NCI-H82 (cell line): Measurements from ENCODE around the gene FUZ.

ENCODE experiments used
- DNase-seq: peaks from one replicate; lab custom pipeline; 2025; lab: John Stamatoyannopoulos, UW

The FUZ gene

DNA sequence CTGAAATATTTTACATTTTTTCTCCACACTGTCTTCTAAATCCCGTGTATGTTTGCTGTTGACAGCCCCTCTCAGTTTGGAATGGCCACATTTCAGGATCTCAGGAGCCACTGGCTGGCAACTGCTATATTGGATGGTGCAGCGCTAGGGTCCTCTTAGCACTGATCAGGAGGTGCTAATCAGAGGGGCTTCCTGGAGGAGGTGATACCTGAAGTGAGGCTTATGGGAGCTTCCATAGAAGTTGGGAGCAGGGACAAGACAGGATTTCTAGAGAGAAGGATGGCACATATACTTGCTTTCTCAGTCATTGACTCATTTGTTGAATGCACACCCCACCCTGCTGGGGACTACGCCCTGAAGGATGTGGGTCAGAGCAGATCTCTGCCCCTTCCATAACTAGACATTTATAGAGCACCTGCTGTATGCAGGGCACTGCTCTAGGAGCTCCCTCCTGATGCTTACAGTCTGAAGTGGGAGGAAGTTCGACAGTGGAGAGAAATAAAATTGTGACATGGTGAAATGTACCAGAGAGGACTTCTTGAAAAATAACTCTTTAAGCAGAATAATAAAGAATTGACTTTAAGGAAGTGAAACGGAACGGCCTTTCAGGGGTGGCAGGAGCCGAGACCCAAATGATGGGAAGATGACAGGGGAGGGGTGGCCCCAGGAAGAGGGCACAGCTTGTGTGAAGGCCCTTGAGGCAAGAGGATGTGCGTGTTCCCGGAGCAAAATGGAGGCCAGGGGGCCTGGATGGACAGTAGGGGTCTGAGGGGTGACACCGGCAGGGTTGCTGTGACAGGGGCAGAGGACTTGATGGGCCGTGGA, 33.1 kb downstream of the FUZ start:
- DNase-seq, result no peak

DNA sequence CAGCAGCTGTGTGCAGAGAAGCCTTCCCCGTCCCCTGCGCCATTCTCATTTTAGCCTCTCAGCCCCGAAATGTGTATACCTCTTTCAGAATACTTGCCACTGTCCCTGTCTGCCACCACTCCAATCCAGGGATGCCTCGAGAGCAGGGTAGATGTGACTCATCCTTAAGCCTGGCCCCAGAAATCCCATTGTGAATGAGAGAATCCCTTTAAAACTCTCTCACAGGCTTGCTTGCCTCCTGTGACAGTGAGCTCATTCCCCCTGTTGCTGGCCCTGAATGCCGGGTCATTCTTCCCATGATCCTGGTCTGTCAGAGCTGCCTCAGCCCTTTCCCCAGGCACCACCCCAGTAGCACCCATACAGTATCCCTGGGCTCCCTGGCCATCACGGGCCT, 36.7 kb downstream of the FUZ start:
- no peak for DNase-seq

GRCh38 chr19:49775742-49776370, 37.2 kb downstream of the FUZ start:
- DNase-seq, result no peak

DNA sequence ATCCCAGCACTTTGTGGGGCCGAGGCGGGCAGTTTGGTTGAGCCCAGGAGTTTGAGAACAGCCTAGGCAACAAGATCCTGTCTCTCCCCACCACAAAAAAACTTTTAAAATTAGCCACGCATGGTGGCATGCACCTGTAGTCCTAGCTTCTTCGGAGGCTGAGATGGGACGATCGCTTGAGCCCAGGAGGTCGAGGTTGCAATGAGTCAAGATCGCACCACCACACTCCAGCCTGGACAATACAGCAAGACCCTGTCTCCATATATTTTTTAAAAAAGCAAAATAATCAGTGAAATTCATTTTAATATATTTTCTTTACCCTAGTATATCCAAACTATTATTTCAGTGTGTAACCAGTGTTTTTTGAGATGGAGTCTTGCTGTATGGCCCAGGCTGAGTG, 38.1 kb downstream of the FUZ start:
- no peak for DNase-seq

DNA sequence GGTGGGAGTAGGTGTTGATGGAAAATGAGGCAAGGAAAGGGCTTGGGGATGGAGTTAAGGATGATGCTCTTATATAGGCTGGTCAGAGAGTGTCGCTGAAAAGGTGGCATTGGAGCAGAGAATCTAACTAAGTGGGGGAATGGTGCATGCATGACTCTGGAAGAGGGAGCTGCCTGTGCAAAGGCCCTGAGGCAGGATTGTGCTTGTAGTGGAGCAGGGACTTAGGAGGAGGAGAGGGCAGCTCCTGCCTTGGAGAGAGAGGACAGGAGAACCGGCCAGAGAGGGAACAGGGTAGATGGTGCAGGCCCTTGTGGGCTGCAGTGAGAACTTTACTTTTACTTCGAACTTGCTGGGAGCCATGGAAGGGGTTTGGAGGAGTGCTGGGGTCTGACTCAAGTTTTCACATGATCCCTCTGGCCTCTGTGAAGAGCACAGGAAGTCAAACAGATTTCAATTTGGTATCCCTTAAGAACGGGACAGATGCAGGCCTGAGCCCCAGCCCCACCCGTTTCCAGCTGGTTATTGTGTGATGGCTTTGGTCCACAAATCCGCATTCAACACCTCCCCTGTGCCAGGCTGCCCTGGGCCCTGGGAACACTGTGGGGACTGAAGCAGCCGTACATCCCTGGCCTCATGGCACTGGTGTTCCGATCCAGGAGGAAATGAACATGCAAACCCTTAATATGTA, 39.3 kb downstream of the FUZ start:
- DNase-seq, result no peak

- DNase-seq, result no peak
Measured at GRCh38 chr19:49772850-49773432, 40.2 kb downstream of the FUZ start.

DNA sequence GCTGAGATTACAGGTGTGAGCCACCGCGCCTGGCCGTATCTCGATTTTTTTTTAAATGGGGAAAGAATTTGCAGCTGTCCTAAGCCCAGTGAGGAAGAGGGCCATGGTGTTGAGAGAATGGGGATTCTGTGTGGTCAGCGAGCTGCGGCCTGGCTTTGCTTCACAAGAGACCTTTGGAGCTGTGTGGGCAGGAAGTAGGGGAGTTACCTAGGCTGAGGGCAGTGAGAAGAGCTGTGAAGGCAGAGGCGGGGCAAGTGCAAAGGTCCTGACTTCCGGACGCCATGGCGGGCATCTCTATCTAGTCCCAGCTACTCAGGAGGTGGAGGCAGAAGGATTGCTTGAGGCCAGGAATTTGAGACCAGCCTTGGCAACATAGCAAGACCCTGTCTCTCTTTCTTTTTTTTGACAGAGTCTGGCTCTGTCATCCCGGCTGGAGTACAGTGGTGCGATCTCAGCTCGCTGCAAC, 41.4 kb downstream of the FUZ start:
- no peak for DNase-seq

- no peak for DNase-seq
Measured at GRCh38 chr19:49770529-49770928, 42.6 kb downstream of the FUZ start.

DNA sequence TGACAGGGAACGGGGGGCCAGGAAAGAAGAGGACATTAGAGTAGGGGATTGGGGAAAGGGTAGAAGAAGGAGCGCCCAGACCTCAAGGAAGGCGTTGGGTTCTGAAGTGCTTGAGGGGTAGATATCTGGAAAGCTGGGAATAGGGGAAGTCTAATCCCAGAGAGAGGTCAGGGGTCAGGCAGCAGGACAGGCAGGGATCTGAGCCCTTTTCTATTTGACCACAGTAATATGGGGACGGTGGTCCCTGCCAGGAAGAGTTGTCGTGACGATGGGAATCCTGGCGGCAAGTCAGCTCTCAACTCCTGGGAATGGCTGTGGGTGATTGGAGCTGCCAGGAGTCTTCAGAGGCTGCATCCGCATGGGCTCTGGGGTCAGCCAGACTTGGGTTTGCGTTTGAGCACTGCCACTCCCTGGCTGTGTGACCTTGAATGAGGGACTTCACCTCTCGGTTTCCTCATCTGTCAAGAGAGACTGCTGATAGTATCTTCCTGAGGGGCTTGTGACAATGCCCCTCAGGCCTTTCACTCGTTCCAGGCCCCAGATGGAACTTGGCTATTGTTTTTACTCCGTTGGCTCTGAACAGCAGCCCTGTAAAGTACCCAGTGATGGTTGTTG, 45.0 kb downstream of the FUZ start:
- no peak for DNase-seq

DNA sequence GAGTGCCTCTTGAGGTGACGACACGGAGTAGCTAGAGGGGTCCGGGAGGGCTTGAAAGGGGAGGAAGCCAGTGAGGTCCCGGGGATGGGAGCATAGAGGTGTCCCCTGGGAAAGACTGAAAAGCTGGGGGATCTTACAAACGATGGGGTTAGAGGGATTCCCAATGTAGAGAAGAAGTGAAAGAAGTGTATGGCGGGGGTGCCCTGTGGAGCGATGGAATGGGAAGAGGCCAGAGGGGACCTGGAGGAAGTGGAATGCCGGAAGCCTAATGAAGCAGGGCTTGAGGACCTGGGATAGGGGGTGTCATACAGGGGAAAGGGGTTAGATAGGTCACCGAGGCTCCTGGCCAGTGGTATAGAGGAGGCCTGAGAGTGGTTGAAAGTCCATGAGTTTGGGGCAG, 45.7 kb downstream of the FUZ start:
- DNase-seq, result peak; percentile 55

GRCh38 chr19:49766930-49767299, 46.2 kb downstream of the FUZ start, which contains the start of gene AP2A1:
Gene AP2A1 (plus strand): TSS chr19:49767001. CDS start chr19:49767134, 133 bp downstream.
- no peak for DNase-seq

GRCh38 chr19:49766007-49766929, 46.8 kb downstream of the FUZ start:
- DNase-seq, result peak; percentile 100

- no peak for DNase-seq
Measured at GRCh38 chr19:49764341-49764740, 48.8 kb downstream of the FUZ start.

DNA sequence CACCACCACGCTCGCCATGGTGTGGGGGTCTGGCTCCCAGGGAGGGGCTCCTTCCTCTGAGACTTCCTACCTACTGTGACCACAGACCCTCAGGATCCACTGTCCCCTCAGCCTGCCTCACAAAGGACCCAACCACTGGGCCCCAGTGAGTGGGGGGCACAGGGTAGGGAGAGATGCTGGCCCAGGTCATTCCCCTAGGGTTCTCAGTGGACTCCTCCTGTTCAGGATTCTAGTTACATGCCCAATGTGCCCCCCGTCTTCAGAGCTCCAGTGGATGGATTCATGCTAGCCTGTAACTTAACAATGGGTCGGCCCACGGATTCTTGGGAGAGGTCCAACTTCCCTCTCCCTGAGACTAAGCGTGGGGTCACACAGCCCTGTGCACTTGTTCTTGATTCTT, 49.9 kb downstream of the FUZ start, which contains the start of gene TSKS:
Gene TSKS, minus strand, starts transcription at position 77 of the 400 bp plus-strand sequence. Its CDS starts 59 bp downstream, at position 18.
- no peak for DNase-seq

DNA sequence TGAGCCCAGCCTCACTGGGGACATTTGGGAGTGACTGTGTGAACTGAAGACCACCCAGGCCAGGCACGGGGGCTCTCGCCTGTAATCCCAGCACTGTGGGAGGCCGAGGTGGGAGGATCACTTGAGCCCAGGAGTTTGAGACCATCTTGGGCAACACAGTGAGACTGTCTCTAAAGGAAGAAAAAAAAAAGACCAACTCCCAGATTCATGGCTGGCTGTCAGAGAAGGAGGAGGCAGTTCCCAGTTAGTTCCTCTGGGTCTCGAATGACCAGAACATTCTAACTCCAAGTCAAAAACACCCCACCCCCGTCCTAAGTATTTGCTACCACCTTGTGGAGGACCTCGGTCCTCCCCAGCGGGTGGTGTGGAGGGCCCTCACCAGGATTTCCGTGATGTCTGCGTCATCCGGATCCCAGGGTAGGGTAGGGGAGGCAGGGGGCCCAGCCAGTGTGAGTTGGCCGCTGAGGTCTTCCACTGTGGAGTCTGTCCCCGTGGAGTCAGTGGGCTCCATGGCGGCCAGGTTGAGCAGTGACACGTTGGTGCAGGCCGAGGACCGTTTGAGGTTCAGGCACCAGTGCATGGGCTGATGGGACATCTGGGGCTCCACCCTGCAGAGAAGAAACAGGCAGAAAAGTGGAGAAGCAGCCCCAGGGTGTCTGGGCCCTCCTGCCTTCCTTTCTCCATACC, 51.3 kb downstream of the FUZ start:
- DNase-seq, result peak; percentile 14

DNA sequence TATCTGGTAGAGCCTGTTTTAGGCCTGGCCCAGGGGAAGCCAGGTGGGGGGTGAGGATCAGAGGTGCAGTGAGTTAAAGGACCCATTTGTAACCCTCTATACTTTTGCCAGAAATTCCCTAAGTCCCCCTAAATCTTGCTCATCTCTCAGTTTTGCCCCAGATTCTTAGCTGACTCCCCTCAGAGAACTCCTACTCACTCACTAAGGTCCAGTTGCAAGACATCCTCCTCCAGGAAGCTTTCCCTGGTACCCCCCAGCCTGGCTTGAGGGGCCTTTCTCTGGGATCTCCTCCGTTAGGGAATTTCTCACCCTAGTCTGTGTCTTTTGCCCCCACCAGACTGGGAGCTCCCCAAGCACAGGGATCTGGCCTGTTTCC, 51.9 kb downstream of the FUZ start:
- DNase-seq, result no peak

DNA sequence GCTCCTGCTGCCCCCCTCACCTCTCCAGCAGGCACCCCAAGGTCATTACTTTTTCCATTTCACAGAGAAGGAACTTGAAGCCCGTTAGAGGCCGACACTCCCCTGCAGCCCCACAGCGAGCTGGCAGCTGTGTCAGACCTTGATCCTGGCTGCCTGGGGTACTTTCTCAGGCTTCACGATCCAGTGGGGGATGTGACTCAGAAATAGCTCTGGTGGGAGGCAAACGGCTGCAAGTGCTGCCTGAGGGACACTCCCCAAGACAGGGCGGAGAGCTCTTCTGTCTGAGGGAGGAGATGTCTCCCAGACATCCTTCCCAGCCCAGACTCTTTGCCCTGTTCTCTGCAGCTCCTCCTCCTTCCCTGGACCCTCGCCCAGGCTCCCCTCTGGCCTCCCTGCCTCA, 54.8 kb downstream of the FUZ start:
- no peak for DNase-seq
